Stomach (tissue), 4 donors: ENCODE measurements around the gene ADGRF5.

ENCODE experiments used
- CTCF ChIP-seq, 7 experiments: fragments of 450-650 bp in 4 of 7; fragments of 200-600 bp in 3 of 7; sonication (generic) in 3 of 7; IDR thresholded peaks; one replicate each; pipeline ENCODE4 v1.5.1; 2016 to 2019; ENCODE audit warnings: antibody characterized with exemption in 7 of 7, control low read depth in 2 of 7, mild to moderate bottlenecking in 1 of 7
- EP300 ChIP-seq: sonication (generic); formaldehyde crosslinking; IDR thresholded peaks from one replicate; pipeline ENCODE4 v1.6.1; 2017; ENCODE audit warnings: antibody characterized with exemption
- POLR2A ChIP-seq, 4 donors: fragments of 450-650 bp; IDR thresholded peaks; one replicate each; pipeline ENCODE4 v1.6.1; 2016; ENCODE audit warnings: antibody characterized with exemption in 4 of 4, control low read depth in 2 of 4, mild to moderate bottlenecking in 1 of 4, moderate library complexity in 1 of 4
- POLR2AphosphoS5 ChIP-seq, 3 donors: sonication (generic); formaldehyde crosslinking; IDR thresholded peaks; one replicate each; pipeline ENCODE4 v1.6.1; 2016; ENCODE audit warnings: antibody characterized with exemption in 3 of 3

- TF ChIP-seq CTCF (IDR thresholded peaks at IDR 0.05) (no peak), POLR2A (IDR thresholded peaks at IDR 0.05) (no peak), EP300 (no peak), POLR2AphosphoS5 (IDR thresholded peaks at IDR 0.05) (peak in 1 of 3 donors; percentile 5)
Measured at GRCh38 chr6:46923476-46923875, 1.7 kb upstream of the ADGRF5 start.
